GM12872 (cell line): ENCODE measurements around the gene TARBP2.

ENCODE experiments used
- TF ChIP-seq, protein P1 (sequence below): IDR thresholded peaks from 3 replicates; pipeline ENCODE4 v1.5.1; 2011; ENCODE audit warnings: low read depth, mild to moderate bottlenecking, low read length, moderate library complexity; ENCODE audit not compliant: insufficient read depth

The TARBP2 gene

DNA sequence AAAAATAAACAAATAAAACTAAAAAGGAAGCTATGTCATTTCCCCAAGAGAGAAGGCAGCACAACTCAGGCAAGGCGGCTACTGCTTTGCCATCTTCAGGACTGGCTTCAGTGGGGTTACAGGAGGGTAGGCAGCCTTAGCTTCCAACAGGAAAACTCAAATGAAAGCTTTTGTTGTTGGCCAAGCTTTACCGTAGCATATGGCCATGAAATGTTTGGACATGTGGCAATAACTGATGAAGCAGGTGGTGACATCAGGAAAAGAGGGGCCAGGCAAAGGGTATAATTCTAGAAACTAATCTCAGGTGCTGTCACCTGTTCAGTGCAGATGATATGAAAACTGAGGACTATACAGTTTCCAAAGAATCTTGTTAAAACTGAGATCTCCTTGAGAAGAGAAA is 29.0 kb downstream of the TARBP2 start:
- TF ChIP-seq, protein P1, sequence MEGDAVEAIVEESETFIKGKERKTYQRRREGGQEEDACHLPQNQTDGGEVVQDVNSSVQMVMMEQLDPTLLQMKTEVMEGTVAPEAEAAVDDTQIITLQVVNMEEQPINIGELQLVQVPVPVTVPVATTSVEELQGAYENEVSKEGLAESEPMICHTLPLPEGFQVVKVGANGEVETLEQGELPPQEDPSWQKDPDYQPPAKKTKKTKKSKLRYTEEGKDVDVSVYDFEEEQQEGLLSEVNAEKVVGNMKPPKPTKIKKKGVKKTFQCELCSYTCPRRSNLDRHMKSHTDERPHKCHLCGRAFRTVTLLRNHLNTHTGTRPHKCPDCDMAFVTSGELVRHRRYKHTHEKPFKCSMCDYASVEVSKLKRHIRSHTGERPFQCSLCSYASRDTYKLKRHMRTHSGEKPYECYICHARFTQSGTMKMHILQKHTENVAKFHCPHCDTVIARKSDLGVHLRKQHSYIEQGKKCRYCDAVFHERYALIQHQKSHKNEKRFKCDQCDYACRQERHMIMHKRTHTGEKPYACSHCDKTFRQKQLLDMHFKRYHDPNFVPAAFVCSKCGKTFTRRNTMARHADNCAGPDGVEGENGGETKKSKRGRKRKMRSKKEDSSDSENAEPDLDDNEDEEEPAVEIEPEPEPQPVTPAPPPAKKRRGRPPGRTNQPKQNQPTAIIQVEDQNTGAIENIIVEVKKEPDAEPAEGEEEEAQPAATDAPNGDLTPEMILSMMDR = no peak

DNA sequence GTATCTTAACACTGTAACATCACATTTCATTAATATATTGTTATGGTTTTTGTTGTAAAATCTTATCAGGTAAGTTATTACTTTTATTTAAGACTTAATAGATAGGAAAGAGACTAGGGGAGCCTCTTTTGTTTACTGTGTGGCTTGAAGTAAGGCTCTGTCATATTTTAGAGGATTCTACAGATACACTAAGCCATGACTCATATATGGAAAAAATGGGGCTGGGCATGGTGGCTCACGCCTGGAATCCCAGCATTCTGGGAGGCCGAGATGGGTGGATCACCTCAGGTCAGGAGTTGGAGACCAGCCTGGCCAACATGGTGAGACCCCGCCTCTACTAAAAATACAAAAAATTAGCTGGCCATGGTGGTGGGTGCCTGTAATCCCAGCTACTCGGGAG is 29.8 kb downstream of the TARBP2 start:
- TF ChIP-seq, protein P1 = no peak

- TF ChIP-seq, protein P1 = no peak
Observed at GRCh38 chr12:53532021-53532420, 30.9 kb downstream of the TARBP2 start.

- TF ChIP-seq, protein P1 = no peak
Observed at GRCh38 chr12:53532524-53533445, 31.7 kb downstream of the TARBP2 start.

DNA sequence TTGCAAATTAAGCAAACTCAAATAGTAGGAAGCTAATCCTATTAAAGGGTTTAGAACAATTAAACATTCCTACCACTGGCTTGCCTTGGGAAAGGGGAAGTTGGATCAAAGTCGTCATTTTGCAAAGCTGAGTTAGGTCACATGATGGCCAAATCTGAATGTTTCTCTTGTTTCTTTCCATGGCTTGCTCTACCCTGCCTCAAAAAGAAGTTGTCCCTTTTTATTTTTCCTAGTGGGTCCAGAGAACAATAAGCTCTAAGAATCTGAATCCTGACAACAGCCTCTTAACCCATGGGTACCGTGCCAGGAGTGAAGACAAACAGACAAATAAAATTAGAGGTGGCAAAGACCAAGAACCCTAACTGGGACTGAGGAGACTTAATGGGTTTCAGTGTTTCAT is 32.4 kb downstream of the TARBP2 start:
- TF ChIP-seq, protein P1 = no peak

GRCh38 chr12:53536962-53537361 is 35.9 kb downstream of the TARBP2 start:
- TF ChIP-seq, protein P1 = no peak

GRCh38 chr12:53538209-53538689 is 37.2 kb downstream of the TARBP2 start:
- TF ChIP-seq, protein P1 = no peak
